T47D (cell line): ENCODE measurements around the gene CDC42.

ENCODE experiments used
- DNase-seq, 2 experiments: peaks; one replicate each; pipeline versions ENCODE4 v3.0.0 to v3.0.0-alpha.2; 2011 to 2012; ENCODE audit warnings: low read depth in 1 of 2, low spot score in 1 of 2
- JUND ChIP-seq: IDR thresholded peaks from 2 replicates; pipeline ENCODE4 v1.6.1; 2012; ENCODE audit warnings: low read depth
- in situ Hi-C: cut with HindIII; loops from 2 replicates; pipeline ENCODE4 v1.10.0; 2016; ENCODE audit warnings: low sequenced_read_pairs, low pct_unique_long_range_greater_than_20kb

The CDC42 gene

GRCh38 chr1:22093513-22093912 lies 41.0 kb downstream of the CDC42 start:
- DNase-seq = no peak
- in situ Hi-C loops = no loop called here
- TF ChIP-seq JUND = no peak

DNA sequence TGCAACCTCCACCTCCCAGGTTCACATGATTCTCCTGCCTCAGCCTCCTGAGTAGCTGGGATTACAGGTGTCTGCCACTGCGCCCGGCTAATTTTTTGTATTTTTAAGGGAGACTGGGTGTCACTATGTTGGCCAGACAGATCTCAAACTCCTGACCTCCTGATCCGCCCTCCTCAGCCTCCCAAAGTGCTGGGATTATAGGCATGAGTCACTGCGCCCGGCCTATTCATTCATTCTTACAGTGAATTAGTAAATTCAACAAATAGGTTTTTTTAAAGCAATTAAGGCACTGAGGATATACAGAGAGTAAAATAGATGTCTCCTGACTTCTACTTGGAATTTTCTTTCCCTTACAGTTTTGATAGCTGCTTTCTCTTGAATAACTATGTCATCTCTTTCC lies 43.5 kb downstream of the CDC42 start:
- DNase-seq = no peak
- in situ Hi-C loops = no loop called here
- TF ChIP-seq JUND = no peak

GRCh38 chr1:22096463-22096862 lies 44.0 kb downstream of the CDC42 start:
- in situ Hi-C loops = no loop called here
- no peak for DNase-seq
- TF ChIP-seq JUND = no peak

DNA sequence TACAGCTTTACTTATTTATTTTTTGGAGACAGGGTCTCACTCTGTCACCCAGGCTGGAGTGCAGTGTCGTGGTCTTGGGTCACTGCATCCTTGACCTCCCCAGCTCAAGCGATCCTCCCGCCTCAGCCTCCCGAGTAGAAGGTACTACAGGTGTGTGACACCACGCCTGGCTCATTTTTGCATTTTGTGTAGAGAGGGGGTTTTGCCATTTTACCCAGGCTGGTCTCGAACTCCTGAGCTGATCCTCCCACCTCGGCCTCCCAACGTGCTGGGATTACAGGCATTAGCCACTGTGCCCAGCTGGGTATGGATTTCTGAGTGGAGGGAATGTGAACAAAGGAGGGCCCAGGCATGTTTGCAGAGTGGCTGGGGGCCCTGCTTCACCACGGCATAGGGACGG lies 46.2 kb downstream of the CDC42 start:
- in situ Hi-C loops = no loop called here
- no peak for DNase-seq
- no peak for TF ChIP-seq JUND

DNA sequence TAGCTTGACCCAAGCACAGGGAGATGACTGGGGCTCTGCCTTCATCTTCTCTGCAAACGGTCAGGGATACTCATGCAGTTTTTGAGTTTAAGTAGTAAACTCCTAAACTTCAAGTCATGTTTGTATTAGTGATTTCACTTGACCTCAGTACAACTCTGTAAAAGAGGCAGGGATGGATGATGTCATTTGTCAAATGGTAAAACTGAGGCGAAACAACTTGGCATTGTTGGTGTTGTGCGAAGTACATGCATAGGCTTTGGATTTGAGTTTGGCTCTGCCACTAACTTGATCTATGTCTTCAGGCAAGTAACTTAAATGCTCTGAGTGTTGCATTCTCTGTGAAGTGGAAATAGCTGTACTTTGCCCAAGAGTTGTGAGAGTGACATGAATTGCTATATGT lies 47.7 kb downstream of the CDC42 start:
- TF ChIP-seq JUND = no peak
- in situ Hi-C loops = no loop called here
- DNase-seq = no peak

- DNase-seq = no peak
- TF ChIP-seq JUND = no peak
- in situ Hi-C loops = no loop called here
Measured at GRCh38 chr1:22101199-22101598, 48.7 kb downstream of the CDC42 start.

- no peak for TF ChIP-seq JUND
- no peak for DNase-seq
- in situ Hi-C loops = no loop called here
Measured at GRCh38 chr1:22101995-22102394, 49.5 kb downstream of the CDC42 start.

DNA sequence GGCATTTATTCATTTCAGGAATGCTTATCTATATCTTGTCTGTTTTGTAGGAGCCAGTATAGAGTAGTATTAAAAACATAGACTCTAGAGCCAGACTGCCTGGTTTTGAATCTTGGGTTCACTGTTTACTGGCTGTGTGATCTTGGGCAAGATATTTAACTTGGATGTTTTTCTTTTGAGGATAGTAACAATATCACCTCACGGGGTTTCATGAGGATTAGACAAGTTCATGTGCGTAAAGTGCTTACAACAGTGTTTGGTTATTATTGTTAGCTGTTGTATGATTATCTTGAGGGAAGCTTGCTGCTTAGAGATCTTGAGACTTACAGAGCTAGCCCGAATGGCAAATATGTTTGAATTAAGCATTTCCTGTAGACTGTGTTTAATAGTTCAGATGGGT lies 50.2 kb downstream of the CDC42 start:
- no peak for DNase-seq
- in situ Hi-C loops = no loop called here
- no peak for TF ChIP-seq JUND

DNA sequence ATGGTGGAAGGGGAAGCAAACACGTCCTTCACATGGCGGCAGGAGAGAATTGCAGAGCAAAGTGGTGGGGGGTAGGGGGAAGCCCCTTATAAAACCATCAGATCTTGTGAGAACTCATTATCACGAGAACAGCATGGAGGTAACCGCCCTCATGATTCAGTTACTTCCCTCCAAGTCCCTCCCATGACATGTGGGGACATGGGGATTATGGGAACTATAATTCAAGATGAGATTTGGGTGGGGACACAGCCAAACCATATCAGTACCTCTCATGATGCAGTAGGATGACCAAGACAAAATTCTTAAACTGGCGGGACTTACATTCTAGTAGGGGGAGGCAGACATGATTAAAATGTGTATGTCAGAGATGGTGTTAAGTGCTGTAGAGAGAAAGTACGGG lies 51.6 kb downstream of the CDC42 start:
- in situ Hi-C loops = no loop called here
- TF ChIP-seq JUND = no peak
- DNase-seq = no peak

DNA sequence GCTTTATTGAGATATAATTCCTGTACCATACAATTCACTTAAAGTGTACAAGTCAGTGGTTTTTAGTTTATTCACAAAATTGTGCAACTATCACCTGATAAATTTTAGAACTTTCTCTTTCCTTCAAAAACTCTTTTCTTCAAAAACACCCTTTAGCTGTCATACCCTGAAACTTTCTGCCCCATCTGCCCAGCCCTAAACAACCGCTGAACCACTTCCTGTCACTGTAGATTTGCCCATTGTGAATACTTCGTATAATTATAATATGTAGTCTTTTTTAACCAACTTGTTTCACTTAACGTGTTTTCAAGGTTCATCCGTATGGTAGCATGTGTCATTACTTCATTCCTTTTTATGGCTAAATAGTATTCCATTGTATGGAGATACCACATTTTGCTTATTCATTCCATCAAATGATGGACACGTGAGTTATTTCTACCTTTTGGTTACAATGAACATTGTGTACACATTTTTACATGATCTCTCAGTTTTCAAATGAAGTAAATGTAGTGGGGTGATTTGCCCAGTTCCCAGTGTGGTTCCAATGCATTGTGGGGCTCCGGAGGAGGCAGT lies 52.4 kb downstream of the CDC42 start:
- no peak for TF ChIP-seq JUND
- in situ Hi-C loops = no loop called here
- DNase-seq = no peak

- DNase-seq = peak; percentile 38 to 63
- TF ChIP-seq JUND = no peak
- in situ Hi-C loops = no loop called here
Measured at GRCh38 chr1:22105611-22106207, 53.2 kb downstream of the CDC42 start.

DNA sequence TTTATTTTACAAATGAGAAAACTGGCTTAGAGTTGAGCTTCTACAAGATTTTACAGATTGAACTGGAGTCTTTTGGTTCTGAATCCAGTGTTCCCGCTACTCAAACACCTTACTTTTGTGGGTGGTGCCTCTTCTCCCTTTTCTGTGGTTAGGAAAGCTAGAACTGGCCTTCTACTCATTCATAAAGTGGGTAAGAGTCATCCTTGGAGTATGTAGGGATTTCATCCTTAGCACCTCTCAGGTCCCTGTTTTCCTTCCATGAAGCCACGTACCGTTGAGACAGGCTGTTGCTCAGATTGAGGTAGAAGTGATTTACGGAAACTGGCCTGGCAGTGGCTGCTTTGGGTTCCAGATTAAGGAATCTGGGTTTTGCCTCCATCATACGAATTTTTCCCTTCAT lies 54.6 kb downstream of the CDC42 start:
- in situ Hi-C loops = no loop called here
- DNase-seq = no peak
- TF ChIP-seq JUND = no peak

DNA sequence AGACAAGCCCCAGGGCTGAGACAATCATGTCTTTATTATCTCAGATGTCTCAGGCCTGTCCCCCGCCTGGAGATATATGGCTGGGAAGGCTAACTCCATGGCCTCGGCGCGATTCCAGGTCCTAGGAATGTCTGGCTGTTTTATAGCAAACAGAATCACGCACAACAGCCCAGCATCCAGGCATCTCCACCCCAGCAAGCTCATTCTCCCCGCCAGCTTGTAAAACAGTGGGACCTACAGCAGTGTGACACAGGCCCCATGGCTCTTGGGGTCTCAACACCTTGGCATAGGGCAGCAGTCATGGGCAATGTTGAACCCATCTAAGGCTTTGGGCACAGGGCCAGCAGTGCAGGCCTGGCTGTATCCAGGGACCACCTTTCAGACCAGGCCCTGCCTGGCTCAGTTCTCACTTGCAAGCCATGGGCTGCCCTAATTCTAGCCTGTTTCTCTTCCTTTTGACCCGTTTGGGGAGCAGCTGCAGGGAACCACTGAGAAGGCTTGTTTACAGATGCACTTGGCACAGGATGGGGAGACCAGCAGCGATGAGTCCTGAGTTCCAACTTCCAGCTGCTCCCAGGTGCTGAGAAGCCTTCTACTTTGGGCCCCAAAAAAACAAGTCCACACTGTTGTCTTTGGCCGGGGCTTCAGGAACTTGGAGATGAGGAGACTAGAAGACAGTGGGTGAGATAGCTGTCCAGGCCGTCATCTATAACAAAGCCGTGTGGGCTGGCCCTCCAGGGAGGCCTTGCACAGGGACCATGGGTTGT lies 56.0 kb downstream of the CDC42 start:
- no peak for TF ChIP-seq JUND
- in situ Hi-C loops = no loop called here
- DNase-seq = no peak
